SK-N-SH (cell line): ENCODE data around the gene TEAD1. TPM values are rescaled to one million over a fixed set of nuclear protein-coding genes. Genes with fewer than 3 reads are reported as not detected.
A peak's percentile ranks its signal among the peaks of the same experiment; 100 is the strongest.

Experiments
- CTCF ChIA-PET: fragments of 300-600, 350-600 bp; formaldehyde crosslinking; extraction: SDS; loops from one replicate; lab custom pipeline; 2021; lab: Yijun Ruan, JAX
- POLR2A ChIA-PET: fragments of 350-600 bp; sonication (Branson Sonifier 250); formaldehyde crosslinking; extraction: SDS; loops from one replicate; lab custom pipeline; 2020; ENCODE audit warnings: antibody characterized with exemption, inconsistent platforms; lab: Yijun Ruan, JAX
- DNase-seq: peaks from one replicate; pipeline ENCODE4 v3.0.0; 2012
- H2AFZ ChIP-seq: fragments of 200-600 bp; sonication (generic); 2 replicates; pipeline ENCODE4 v1.8.1; 2016; ENCODE audit warnings: antibody characterized with exemption, mild to moderate bottlenecking, low read depth
- H3F3A ChIP-seq: fragments of 200-600 bp; sonication (generic); replicated peaks from 2 replicates; pipeline ENCODE3; 2016; ENCODE audit warnings: antibody characterized with exemption, mild to moderate bottlenecking; ENCODE audit not compliant: insufficient read depth
- H3K27ac ChIP-seq, 2 experiments: fragments of 200-500 bp in 1 of 2; fragments of 200-600 bp in 1 of 2; sonication (Bioruptor generic) in 1 of 2; sonication (generic), shearing (Covaris generic) in 1 of 2; 2 replicates each; pipeline versions ENCODE4 v1.5.1 to v1.6.1; 2014 to 2016; ENCODE audit warnings: low read depth in 2 of 2, inconsistent platforms in 1 of 2, low read length in 1 of 2, mild to moderate bottlenecking in 1 of 2, mixed read lengths in 1 of 2
- H3K27me3 ChIP-seq: fragments of 200-600 bp; sonication (generic), shearing (Covaris generic); 2 replicates; pipeline ENCODE4 v1.6.1; 2016; ENCODE audit warnings: mixed run types; ENCODE audit not compliant: insufficient read depth
- H3K36me3 ChIP-seq, 2 experiments: fragments of 200-500 bp in 1 of 2; fragments of 200-600 bp in 1 of 2; sonication (Bioruptor generic) in 1 of 2; sonication (generic) in 1 of 2; replicated peaks in 1 of 2; 2 replicates each; pipeline versions ENCODE3 to v1.5.1; 2014 to 2016; ENCODE audit warnings: low read length in 1 of 2, mild to moderate bottlenecking in 1 of 2; ENCODE audit not compliant: insufficient read depth in 2 of 2, control insufficient read depth in 1 of 2
- H3K4me1 ChIP-seq, 2 experiments: fragments of 200-500 bp in 1 of 2; fragments of 200-600 bp in 1 of 2; sonication (Bioruptor generic) in 1 of 2; sonication (generic), shearing (Covaris generic) in 1 of 2; 2 replicates each; pipeline versions ENCODE4 v1.5.1 to v1.6.1; 2014 to 2016; ENCODE audit warnings: low read depth in 1 of 2, low read length in 1 of 2, mixed run types in 1 of 2; ENCODE audit not compliant: insufficient read depth in 2 of 2, control insufficient read depth in 1 of 2
- H3K4me2 ChIP-seq: fragments of 200-600 bp; sonication (generic), shearing (Covaris generic); 2 replicates; pipeline ENCODE4 v1.6.1; 2017; ENCODE audit warnings: mixed run types
- H3K4me3 ChIP-seq, 2 experiments: fragments of 200-500 bp in 1 of 2; fragments of 200-600 bp in 1 of 2; sonication (Bioruptor generic) in 1 of 2; sonication (generic), shearing (Covaris generic) in 1 of 2; 2 replicates each; pipeline versions ENCODE4 v1.5.1 to v1.8.1; 2014 to 2016; ENCODE audit warnings: low read depth in 2 of 2, inconsistent platforms in 1 of 2, low read length in 1 of 2, mild to moderate bottlenecking in 1 of 2, mixed read lengths in 1 of 2, moderate library complexity in 1 of 2
- H3K79me2 ChIP-seq: fragments of 200-600 bp; sonication (generic); 2 replicates; pipeline ENCODE4 v1.8.1; 2017; ENCODE audit warnings: mild to moderate bottlenecking; ENCODE audit not compliant: insufficient read depth
- H3K9ac ChIP-seq: fragments of 200-600 bp; sonication (generic); 2 replicates; pipeline ENCODE4 v1.6.1; 2017; ENCODE audit warnings: mixed run types
- H3K9me2 ChIP-seq: fragments of 200-600 bp; sonication (generic); 2 replicates; pipeline ENCODE4 v1.6.1; 2017; ENCODE audit warnings: mixed run types
- H3K9me3 ChIP-seq: fragments of 200-600 bp; sonication (generic); 2 replicates; pipeline ENCODE4 v1.6.1; 2017; ENCODE audit warnings: mixed run types, mild to moderate bottlenecking, moderate library complexity
- H4K20me1 ChIP-seq: fragments of 200-600 bp; sonication (generic); 2 replicates; pipeline ENCODE4 v1.6.1; 2017; ENCODE audit warnings: mild to moderate bottlenecking, mixed run types; ENCODE audit not compliant: insufficient read depth
- ELF1 ChIP-seq: IDR thresholded peaks from 2 replicates; pipeline ENCODE4 v1.4.0; 2012
- EZH2phosphoT487 ChIP-seq: fragments of 200-600 bp; sonication (generic); IDR thresholded peaks from 2 replicates; pipeline ENCODE4 v1.6.1; 2017; ENCODE audit warnings: low read depth, mixed run types, mild to moderate bottlenecking, antibody characterized with exemption, moderate library complexity, borderline replicate concordance
- FOSL2 ChIP-seq: IDR thresholded peaks from 2 replicates; pipeline ENCODE4 v1.4.0; 2012; ENCODE audit warnings: low read depth, mild to moderate bottlenecking, moderate library complexity, borderline replicate concordance
- FOXJ3 ChIP-seq: sonication (generic); formaldehyde crosslinking; IDR thresholded peaks from 2 replicates; pipeline ENCODE4 v1.5.1; 2020; ENCODE audit warnings: mild to moderate bottlenecking, missing genetic modification reagents
- FOXM1 ChIP-seq: IDR thresholded peaks from 2 replicates; pipeline ENCODE4 v1.4.0; 2012; ENCODE audit warnings: low read depth, mild to moderate bottlenecking
- GATA2 ChIP-seq: sonication (generic); formaldehyde crosslinking; IDR thresholded peaks from 2 replicates; pipeline ENCODE4 v1.5.0; 2020; ENCODE audit warnings: mild to moderate bottlenecking, missing genetic modification reagents
- IRF3 ChIP-seq: fragments of 150-350 bp; IDR thresholded peaks from 2 replicates; pipeline ENCODE4 v1.6.1; 2016; ENCODE audit warnings: mild to moderate bottlenecking, low read depth, low read length
- JUND ChIP-seq: IDR thresholded peaks from 2 replicates; pipeline ENCODE4 v1.4.0; 2012
- MXI1 ChIP-seq: IDR thresholded peaks from 2 replicates; pipeline ENCODE4 v1.6.1; 2012; ENCODE audit warnings: mild to moderate bottlenecking, low read depth, low read length, improper control_type of control experiment
- NRF1 ChIP-seq: IDR thresholded peaks from 2 replicates; pipeline ENCODE4 v1.6.1; 2012; ENCODE audit warnings: low read depth, mild to moderate bottlenecking, low read length
- PBX3 ChIP-seq: IDR thresholded peaks from 2 replicates; pipeline ENCODE4; 2012
- POLR2AphosphoS5 ChIP-seq: IDR thresholded peaks from 2 replicates; pipeline ENCODE4 v1.6.1; 2012; ENCODE audit warnings: low read depth, low read length
- RCOR1 ChIP-seq: fragments of 150-350 bp; IDR thresholded peaks from 2 replicates; pipeline ENCODE4 v1.6.1; 2017; ENCODE audit warnings: antibody characterized with exemption, low read length
- RFX5 ChIP-seq: IDR thresholded peaks from 2 replicates; pipeline ENCODE4 v1.6.1; 2012; ENCODE audit warnings: mild to moderate bottlenecking, improper control_type of control experiment, low read length
- RXRA ChIP-seq: IDR thresholded peaks from 2 replicates; pipeline ENCODE4 v1.4.0; 2012; ENCODE audit warnings: low read depth, mild to moderate bottlenecking, borderline replicate concordance
- SIN3A ChIP-seq: IDR thresholded peaks from 2 replicates; pipeline ENCODE4 v1.6.1; 2012; ENCODE audit warnings: low read depth, mild to moderate bottlenecking, low read length, moderate library complexity, borderline replicate concordance
- TCF12 ChIP-seq: IDR thresholded peaks from 2 replicates; pipeline ENCODE4 v1.4.0; 2012
- TEAD4 ChIP-seq: IDR thresholded peaks from 2 replicates; pipeline ENCODE4 v1.4.0; 2012; ENCODE audit warnings: mild to moderate bottlenecking, borderline replicate concordance; ENCODE audit not compliant: insufficient read depth
- USF1 ChIP-seq: IDR thresholded peaks from 2 replicates; pipeline ENCODE4 v1.4.0; 2012; ENCODE audit warnings: low read depth, borderline replicate concordance
- USF2 ChIP-seq: fragments of 150-350 bp; IDR thresholded peaks from 2 replicates; pipeline ENCODE4 v1.6.1; 2017; ENCODE audit warnings: antibody characterized with exemption, low read length, low read depth, borderline replicate concordance
- YY1 ChIP-seq: IDR thresholded peaks from 2 replicates; pipeline ENCODE4 v1.4.0; 2012; ENCODE audit warnings: low read depth, mild to moderate bottlenecking
- WGBS: methylation state at CpG from one replicate; pipeline ENCODE4 v1.1.6; 2017; ENCODE audit warnings: low lambda C conversion rate; 5-methylcytosine and 5-hydroxymethylcytosine counted together
- polyA plus RNA-seq, 3 experiments: library from polyadenylated mRNA; depleted of rRNA; stranded (reverse); fragments of >200 nt; gene quantifications; 2 replicates each; pipeline ENCODE4 v1.2.3, GENCODE V29; 2012
- TF ChIP-seq, protein P1 (sequence below): IDR thresholded peaks from 2 replicates; pipeline ENCODE4 v1.6.1; 2012; ENCODE audit warnings: mild to moderate bottlenecking, low read depth, low read length, moderate library complexity
- TF ChIP-seq, protein P2 (sequence below): fragments of 200-600 bp; sonication (generic); IDR thresholded peaks from 2 replicates; pipeline ENCODE4 v1.6.1; 2017; ENCODE audit warnings: antibody characterized with exemption, mild to moderate bottlenecking, moderate library complexity
- TF ChIP-seq, protein P3 (sequence below): IDR thresholded peaks from 2 replicates; pipeline ENCODE4 v1.4.0; 2012; ENCODE audit warnings: low read depth

TEAD1 gene
- polyA plus RNA-seq, 1 of the 3 experiments (the other 2 are of a cell fraction), result 31.2 TPM

- ChIA-PET POLR2A (interaction anchor here (0.6 to 1.2 kb wide), 5 partner anchors 18 to 536 kb away, joined by 3 to 6 read pairs (median 3); no protein-coding TSS in a partner anchor), CTCF (interaction anchor here (0.8 to 2.4 kb wide), 6 partner anchors 13 to 557 kb away, joined by 3 to 16 read pairs (median 4); no protein-coding TSS in a partner anchor)
- Histone ChIP-seq H2AFZ (no peak overlapping the region), H3K4me1 (peaks cover 55 to 66% of the 10 kb centered on the region in 2 experiments), H3K9me3 (no peaks in the 10 kb centered on the region), H3F3A (peaks cover 32% of the 10 kb centered on the region), H3K9ac (no peak overlapping the region), H3K27me3 (no peaks in the 10 kb centered on the region), H3K4me2 (no peak overlapping the region; the same call in 1 of the 2 replicates), H3K36me3 (peaks cover 0 to 15% of the 10 kb centered on the region in 2 experiments), H3K79me2 (peaks cover 100% of the 10 kb centered on the region), H4K20me1 (peaks cover 60% of the 10 kb centered on the region), H3K27ac (peak overlapping the region; percentile 97 to 98; a peak in 3 of 4 replicates), H3K4me3 (no peak overlapping the region; a peak in 1 of 4 replicates), H3K9me2 (no peaks in the 10 kb centered on the region)
- DNase-seq, result peak; percentile 70
- WGBS, result 31% methylated on average over 9 of the region's 10 CpGs
- TF ChIP-seq POLR2AphosphoS5 (no peak), USF2 (peak; percentile 47; the same call in 1 of the 2 replicates), FOXJ3 (CRISPR knock-in tag) (peak; percentile 90), NRF1 (no peak), RXRA (no peak), GATA2 (peak; percentile 84), IRF3 (no peak), TCF12 (peak; percentile 80), JUND (no peak), TEAD4 (no peak), FOSL2 (peak; percentile 4; the same call in 1 of the 2 replicates), YY1 (no peak), ELF1 (no peak), SIN3A (no peak), MXI1 (peak; percentile 75; the same call in 1 of the 2 replicates), USF1 (peak; percentile 78), PBX3 (no peak), FOXM1 (no peak), RCOR1 (peak; percentile 100), EZH2phosphoT487 (no peak), RFX5 (no peak)
- TF ChIP-seq, protein P1, sequence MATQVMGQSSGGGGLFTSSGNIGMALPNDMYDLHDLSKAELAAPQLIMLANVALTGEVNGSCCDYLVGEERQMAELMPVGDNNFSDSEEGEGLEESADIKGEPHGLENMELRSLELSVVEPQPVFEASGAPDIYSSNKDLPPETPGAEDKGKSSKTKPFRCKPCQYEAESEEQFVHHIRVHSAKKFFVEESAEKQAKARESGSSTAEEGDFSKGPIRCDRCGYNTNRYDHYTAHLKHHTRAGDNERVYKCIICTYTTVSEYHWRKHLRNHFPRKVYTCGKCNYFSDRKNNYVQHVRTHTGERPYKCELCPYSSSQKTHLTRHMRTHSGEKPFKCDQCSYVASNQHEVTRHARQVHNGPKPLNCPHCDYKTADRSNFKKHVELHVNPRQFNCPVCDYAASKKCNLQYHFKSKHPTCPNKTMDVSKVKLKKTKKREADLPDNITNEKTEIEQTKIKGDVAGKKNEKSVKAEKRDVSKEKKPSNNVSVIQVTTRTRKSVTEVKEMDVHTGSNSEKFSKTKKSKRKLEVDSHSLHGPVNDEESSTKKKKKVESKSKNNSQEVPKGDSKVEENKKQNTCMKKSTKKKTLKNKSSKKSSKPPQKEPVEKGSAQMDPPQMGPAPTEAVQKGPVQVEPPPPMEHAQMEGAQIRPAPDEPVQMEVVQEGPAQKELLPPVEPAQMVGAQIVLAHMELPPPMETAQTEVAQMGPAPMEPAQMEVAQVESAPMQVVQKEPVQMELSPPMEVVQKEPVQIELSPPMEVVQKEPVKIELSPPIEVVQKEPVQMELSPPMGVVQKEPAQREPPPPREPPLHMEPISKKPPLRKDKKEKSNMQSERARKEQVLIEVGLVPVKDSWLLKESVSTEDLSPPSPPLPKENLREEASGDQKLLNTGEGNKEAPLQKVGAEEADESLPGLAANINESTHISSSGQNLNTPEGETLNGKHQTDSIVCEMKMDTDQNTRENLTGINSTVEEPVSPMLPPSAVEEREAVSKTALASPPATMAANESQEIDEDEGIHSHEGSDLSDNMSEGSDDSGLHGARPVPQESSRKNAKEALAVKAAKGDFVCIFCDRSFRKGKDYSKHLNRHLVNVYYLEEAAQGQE, result no peak
- TF ChIP-seq, protein P2, sequence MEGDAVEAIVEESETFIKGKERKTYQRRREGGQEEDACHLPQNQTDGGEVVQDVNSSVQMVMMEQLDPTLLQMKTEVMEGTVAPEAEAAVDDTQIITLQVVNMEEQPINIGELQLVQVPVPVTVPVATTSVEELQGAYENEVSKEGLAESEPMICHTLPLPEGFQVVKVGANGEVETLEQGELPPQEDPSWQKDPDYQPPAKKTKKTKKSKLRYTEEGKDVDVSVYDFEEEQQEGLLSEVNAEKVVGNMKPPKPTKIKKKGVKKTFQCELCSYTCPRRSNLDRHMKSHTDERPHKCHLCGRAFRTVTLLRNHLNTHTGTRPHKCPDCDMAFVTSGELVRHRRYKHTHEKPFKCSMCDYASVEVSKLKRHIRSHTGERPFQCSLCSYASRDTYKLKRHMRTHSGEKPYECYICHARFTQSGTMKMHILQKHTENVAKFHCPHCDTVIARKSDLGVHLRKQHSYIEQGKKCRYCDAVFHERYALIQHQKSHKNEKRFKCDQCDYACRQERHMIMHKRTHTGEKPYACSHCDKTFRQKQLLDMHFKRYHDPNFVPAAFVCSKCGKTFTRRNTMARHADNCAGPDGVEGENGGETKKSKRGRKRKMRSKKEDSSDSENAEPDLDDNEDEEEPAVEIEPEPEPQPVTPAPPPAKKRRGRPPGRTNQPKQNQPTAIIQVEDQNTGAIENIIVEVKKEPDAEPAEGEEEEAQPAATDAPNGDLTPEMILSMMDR, result no peak
- TF ChIP-seq, protein P3, sequence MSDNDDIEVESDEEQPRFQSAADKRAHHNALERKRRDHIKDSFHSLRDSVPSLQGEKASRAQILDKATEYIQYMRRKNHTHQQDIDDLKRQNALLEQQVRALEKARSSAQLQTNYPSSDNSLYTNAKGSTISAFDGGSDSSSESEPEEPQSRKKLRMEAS, result no peak
These were observed 171.6 kb downstream of the TEAD1 start for GRCh38 chr11:12845739-12846358.
